Activated naive CD8-positive, alpha-beta T cell (primary cell): ENCODE data around the gene SLC2A6.

Experiments
- H3K27ac Mint-ChIP-seq: one replicate; pipeline ENCODE4 v1.8.0; 2021; ENCODE audit warnings: mixed read lengths
- H3K27me3 Mint-ChIP-seq: one replicate; pipeline ENCODE4 v1.8.0; 2021; ENCODE audit warnings: mixed read lengths
- H3K36me3 Mint-ChIP-seq: one replicate; pipeline ENCODE4 v1.8.0; 2021; ENCODE audit warnings: mixed read lengths
- H3K4me1 Mint-ChIP-seq: one replicate; pipeline ENCODE4 v1.8.0; 2021; ENCODE audit warnings: low read depth, mixed read lengths
- H3K4me3 Mint-ChIP-seq: one replicate; pipeline ENCODE4 v1.8.0; 2021; ENCODE audit warnings: mild to moderate bottlenecking, mixed read lengths
- H3K9me3 Mint-ChIP-seq: one replicate; pipeline ENCODE4 v1.8.0; 2021; ENCODE audit warnings: low read depth, mixed read lengths

Gene SLC2A6

DNA sequence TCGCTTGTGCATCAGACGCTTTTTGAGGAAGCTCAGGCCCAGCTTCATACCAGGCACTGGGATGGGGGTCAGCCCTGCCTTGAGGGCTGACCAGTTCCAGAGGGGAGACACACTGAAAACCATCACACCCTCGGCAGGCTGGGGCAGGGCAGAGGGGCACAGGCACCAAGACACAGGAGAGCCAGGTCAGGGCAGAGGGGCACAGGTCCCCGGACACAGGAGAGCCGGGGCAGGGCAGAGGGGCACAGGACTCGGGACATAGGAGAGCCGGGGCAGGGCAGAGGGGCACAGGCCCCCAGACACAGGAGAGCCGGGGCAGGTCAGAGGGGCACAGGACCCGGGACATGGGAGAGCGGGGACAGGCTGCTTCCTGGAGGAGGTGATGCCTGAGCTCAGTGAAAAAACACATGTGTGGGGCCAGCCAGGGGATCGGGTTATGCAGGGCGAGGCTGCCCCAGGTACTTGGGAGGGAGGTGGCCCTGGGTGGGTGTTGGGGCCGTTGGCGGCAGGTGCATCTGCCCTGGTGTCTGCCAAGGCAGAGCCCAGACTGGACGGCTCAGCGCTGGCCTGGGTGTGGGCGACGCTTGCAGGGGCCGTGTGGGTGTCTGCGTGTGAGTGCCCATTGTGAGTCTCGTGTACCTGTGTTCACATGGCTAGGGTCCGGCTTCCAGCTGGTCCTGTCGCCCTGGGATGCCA lies 15.1 kb upstream of the SLC2A6 start:
- no peaks in the 10 kb centered on the region for H3K9me3 Mint-ChIP-seq
- H3K4me1 Mint-ChIP-seq: no peaks in the 10 kb centered on the region
- H3K36me3 Mint-ChIP-seq: no peaks in the 10 kb centered on the region
- H3K4me3 Mint-ChIP-seq: no peak overlapping the region
- no peak overlapping the region for H3K27ac Mint-ChIP-seq
- no peaks in the 10 kb centered on the region for H3K27me3 Mint-ChIP-seq

DNA sequence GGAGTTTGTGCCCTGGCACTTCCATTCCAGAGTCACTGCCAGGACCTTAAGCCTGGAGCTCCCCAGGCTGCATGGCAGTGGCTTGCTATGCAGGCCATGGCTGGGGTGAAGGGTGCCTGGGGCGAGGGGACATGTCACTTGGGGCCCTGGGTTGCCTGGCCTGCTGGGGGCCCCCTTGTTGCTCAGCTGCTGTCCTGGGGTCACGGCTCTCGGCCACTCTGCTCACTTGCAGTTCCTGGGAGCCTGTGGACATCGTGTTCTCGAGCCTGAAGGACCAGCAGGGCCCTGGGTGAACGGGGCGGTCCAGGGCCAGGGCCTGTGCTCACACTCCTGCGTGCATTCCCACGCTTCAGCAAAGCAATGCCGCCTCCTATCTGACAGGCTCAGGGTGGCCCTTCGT lies 14.5 kb upstream of the SLC2A6 start:
- Mint-ChIP-seq H3K4me3 (no peak overlapping the region), H3K4me1 (no peaks in the 10 kb centered on the region), H3K27me3 (no peaks in the 10 kb centered on the region), H3K27ac (no peak overlapping the region), H3K9me3 (no peaks in the 10 kb centered on the region), H3K36me3 (no peaks in the 10 kb centered on the region)

DNA sequence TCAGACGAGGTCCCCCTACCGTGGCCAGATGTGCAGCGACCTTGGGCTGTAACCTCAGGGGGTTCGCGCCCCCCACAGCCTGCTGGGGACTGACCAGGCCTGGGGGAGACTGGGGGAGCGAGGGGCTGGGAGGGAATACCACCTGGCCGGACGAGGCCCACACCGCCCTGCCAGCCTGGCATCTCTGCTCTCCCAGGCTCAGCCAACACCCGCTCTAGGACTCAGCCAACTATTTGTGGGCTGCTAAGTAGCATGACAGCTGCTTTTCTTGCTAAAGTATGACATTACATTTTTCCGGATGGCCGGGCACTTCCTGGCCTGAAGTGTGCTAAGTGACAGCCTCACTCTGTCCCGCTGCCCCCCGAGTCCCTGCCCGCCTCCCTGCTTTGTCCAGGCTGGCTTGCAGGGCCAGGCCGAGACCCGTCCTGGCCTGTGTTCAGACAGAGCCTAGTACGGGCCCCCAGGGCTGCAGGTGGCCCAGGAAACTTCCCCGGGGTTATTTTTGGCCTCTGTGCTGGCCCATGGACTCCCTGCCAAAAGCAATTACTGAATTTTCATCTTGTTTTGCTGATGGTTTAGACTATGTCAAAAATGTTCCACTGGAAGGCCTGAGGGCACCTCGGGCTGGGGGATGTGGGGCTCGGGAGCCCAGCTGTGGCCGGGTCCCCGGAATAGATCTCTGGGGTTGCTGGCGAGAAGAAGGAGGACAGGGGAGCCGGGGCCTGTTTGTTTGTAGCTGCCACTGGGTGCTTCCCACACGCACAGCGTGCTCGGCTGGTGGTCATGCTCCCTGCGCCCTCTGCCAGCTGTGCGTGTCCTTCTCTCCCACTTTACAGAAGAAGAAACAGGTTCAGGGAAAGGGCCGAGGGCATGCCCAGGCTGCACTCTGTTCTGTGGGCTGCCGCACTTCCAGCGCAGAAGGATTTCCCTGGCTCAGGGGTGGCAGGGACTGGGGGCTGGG lies 13.4 kb upstream of the SLC2A6 start:
- H3K4me1 Mint-ChIP-seq: no peaks in the 10 kb centered on the region
- no peaks in the 10 kb centered on the region for H3K9me3 Mint-ChIP-seq
- H3K36me3 Mint-ChIP-seq: no peaks in the 10 kb centered on the region
- no peaks in the 10 kb centered on the region for H3K27me3 Mint-ChIP-seq
- H3K27ac Mint-ChIP-seq: no peak overlapping the region
- no peak overlapping the region for H3K4me3 Mint-ChIP-seq

DNA sequence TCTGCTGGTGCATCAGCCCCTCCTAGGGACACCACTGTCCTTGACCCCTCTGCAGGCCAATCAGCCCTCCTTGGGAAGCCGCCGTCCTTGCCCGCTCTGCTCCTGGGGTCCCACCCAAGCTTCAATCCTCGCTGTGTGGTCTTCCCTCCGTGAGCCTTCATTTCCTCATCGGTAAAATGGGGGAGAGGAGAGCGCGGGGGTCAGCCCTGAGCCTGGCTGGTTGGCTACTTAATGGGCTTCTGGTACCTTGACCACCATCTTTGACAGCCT lies 12.7 kb upstream of the SLC2A6 start:
- H3K4me1 Mint-ChIP-seq: no peaks in the 10 kb centered on the region
- no peak overlapping the region for H3K27ac Mint-ChIP-seq
- no peaks in the 10 kb centered on the region for H3K36me3 Mint-ChIP-seq
- H3K9me3 Mint-ChIP-seq: no peaks in the 10 kb centered on the region
- no peak overlapping the region for H3K4me3 Mint-ChIP-seq
- no peaks in the 10 kb centered on the region for H3K27me3 Mint-ChIP-seq

DNA sequence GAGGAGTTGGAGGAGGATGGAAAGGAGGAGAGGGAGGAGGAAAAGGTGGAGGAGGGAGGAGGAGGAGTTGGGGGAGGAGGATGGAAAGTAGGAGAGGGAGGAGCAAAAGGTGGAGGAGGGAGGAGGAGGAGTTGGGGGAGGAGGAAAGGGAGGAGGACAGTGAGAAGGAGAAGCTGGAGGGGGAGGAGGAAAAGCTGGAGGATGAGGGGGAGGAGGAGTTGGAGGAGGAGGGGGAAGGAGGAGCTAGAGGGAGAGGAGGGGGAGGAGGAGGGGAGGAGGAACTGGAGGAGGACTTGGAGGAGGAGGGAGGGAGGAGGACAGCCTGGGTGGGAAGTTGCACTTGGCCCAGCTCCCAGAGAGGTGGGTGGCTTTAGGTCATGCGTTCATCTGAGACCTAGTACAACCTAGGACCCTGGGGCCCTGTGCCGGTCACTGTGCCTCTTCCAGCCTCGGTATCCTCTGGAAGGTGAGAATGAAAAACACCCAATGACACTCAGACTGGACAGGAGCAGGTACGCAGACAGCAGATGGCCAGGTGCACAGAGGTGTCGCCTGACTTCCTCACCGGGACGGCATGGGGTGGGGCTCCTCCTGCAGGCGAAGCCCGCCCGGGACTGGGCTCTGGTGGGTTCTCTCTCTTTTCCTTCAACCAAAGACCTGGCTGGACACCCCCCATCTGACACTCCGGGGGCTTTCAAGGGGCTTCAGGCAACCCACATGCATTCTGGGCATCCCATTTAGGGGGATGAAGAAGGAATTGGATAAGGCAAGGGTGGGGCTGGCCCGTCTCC lies 12.2 kb upstream of the SLC2A6 start:
- H3K27me3 Mint-ChIP-seq: no peaks in the 10 kb centered on the region
- H3K4me1 Mint-ChIP-seq: peaks cover 4% of the 10 kb centered on the region
- H3K36me3 Mint-ChIP-seq: no peaks in the 10 kb centered on the region
- no peak overlapping the region for H3K27ac Mint-ChIP-seq
- H3K9me3 Mint-ChIP-seq: no peaks in the 10 kb centered on the region
- H3K4me3 Mint-ChIP-seq: no peak overlapping the region

DNA sequence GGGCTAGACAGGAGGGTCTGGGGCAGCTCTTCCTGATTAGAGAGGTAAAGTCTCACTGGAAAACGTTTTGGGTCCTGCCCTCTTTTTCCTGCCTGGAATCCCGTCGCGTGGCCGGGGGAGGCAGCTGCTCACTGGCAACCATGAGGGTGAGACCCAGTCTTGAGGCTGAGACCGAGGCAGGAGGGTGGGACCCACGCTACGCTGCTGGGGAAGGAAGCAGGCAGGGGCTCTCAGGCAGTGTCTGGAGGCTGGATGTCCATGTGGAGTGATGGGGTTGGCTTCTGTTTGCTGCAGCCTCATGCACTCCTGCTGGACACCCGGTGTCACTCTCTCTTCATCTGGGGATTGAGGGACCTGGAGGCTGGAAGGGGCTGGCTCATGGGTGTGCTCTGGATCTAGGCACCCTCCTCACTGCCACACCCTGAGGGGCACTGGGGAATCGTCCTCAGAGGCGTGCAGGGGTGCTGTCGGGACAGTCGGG lies 11.3 kb upstream of the SLC2A6 start:
- Mint-ChIP-seq H3K4me3 (no peak overlapping the region), H3K27ac (no peak overlapping the region), H3K4me1 (peaks cover 5% of the 10 kb centered on the region)

DNA sequence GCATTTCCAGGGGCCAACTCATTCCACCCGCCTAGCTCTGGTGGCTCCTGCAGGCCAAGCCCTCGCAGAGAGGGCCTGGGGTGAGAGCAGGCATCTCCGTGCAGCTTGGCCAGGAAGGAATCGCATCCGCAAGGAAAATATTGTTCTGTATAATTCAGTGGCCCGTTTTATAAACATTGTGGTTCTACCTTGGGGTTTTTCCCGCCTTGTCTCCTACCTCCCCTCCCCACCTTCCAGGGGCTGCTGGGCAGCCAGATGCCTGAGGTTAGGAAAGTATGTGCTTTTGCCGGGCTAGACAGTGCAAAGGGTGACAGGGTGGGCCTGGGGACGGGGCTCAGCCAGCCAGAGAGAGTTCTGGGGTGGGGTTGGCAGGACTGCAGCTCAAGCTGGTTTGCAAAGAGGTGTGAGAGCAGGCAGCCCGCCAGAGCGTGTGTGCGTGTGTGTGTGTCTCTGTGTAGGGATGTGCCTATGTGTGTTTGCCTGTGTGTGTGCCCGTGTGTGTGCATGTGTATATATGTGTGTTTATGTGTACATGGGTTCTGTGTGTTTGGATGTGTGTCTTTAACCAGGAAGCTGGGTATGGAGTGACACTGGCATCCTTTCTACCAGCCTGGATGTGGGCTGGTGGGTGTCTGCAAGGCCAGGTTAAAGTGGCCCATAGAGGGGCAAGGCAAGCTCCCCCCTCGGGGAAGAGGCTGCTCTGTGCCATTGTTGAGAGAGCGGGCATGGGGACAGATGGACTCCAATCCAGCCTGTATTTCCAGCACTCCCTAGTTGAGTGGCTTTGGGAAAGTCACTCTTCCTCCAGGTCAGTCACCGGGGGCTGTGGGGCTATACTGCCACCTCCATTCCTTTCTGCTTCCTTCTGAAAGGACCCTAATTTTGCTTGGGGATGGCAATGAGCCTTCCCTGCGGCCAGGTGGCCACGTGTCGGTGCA lies 10.6 kb upstream of the SLC2A6 start:
- no peaks in the 10 kb centered on the region for H3K36me3 Mint-ChIP-seq
- H3K27me3 Mint-ChIP-seq: no peaks in the 10 kb centered on the region
- no peaks in the 10 kb centered on the region for H3K9me3 Mint-ChIP-seq
- H3K4me3 Mint-ChIP-seq: no peak overlapping the region
- H3K4me1 Mint-ChIP-seq: peaks cover 5% of the 10 kb centered on the region
- no peak overlapping the region for H3K27ac Mint-ChIP-seq

More for the DNA sequence above, 11.3 kb upstream of the SLC2A6 start:
- H3K9me3 Mint-ChIP-seq: no peaks in the 10 kb centered on the region
- H3K36me3 Mint-ChIP-seq: no peaks in the 10 kb centered on the region
- H3K27me3 Mint-ChIP-seq: no peaks in the 10 kb centered on the region

DNA sequence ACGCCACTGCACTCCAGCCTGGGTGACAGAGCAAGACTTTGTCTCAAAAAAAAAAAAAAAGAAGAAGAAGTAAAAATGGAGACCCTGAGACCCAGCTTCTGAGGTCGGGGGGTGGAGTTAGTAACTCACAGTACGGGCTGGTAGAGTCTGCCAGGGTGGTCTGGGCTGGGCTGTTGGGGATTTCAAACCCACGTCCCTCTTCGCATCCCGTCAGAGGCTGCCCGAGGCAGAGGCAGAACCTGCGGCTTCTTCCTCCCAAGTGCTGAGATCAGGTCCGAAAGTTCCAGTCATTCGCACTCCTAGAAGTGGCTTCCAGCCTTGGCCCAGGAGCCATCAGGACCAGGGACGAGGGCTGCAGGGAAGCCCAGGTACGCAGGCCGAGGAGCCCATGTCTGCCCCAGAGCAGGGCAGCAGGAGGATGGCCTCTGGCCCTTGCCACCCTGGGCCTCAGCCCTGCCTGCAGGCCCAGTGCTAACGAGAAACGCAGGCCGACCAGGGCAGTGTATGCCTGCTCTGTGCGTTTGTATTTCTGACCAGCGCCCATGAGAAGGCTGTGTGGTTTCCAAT lies 9.9 kb upstream of the SLC2A6 start:
- H3K4me1 Mint-ChIP-seq: peaks cover 5% of the 10 kb centered on the region
- no peaks in the 10 kb centered on the region for H3K9me3 Mint-ChIP-seq
- no peaks in the 10 kb centered on the region for H3K27me3 Mint-ChIP-seq
- H3K4me3 Mint-ChIP-seq: no peak overlapping the region
- no peak overlapping the region for H3K27ac Mint-ChIP-seq
- no peaks in the 10 kb centered on the region for H3K36me3 Mint-ChIP-seq

DNA sequence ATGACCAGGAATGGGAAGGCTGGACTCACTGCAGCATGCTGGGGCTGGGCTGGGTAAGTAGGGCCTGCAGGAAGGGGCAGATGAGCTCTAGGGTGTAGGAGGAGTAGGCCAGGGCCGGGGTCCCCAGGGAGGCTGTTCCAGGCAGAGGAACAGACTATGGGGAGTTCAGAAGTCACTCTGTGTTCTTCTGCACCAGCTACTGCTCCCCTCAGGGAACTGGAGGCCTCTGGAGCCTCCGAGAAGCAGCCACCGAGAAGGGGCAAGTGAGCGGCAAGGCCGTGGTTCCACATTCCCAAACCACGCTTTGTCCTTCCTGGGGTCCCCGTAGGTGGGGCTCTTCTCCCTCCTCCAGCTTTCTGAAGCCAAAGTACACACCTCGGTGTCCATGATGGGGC lies 8.4 kb upstream of the SLC2A6 start:
- Mint-ChIP-seq H3K27ac (no peak overlapping the region), H3K9me3 (no peaks in the 10 kb centered on the region), H3K36me3 (no peaks in the 10 kb centered on the region), H3K4me1 (peaks cover 5% of the 10 kb centered on the region), H3K4me3 (no peak overlapping the region), H3K27me3 (no peaks in the 10 kb centered on the region)

DNA sequence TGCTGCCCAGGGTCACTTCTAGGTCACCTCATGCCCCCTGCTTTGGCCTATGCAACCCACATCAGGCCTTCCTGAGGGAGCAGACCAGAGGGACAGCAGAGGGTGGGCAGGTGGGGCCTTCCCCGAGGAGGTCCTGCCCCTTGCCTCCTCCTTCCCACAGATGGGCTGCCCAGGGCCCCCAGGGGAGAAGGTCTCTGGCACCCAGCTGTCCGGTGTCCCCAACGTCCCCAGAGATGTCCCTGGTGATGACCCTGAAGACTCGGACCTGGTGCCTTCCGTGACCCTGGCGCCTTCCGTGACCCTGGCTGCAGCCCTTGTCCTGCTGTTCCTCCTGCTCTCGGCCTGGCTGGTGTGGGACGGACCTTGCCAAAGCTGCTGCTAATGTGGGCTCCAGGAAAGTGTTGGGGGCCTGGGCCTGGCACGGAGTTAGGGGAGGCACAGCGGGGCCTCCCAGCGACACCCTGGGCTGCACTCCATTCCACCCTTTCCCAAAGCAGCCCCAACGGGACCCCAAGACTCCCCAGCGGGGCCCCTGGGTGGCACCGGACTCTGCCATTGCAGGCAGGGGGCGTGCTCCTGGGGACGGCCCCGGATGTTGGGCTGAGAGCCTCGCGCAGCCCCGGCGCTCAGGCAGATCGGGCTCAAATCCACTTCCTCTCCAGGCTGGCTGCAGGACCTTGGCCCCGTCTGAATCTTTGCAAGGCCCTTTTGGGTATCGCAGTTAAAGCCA lies 6.8 kb upstream of the SLC2A6 start:
- H3K36me3 Mint-ChIP-seq: no peaks in the 10 kb centered on the region

DNA sequence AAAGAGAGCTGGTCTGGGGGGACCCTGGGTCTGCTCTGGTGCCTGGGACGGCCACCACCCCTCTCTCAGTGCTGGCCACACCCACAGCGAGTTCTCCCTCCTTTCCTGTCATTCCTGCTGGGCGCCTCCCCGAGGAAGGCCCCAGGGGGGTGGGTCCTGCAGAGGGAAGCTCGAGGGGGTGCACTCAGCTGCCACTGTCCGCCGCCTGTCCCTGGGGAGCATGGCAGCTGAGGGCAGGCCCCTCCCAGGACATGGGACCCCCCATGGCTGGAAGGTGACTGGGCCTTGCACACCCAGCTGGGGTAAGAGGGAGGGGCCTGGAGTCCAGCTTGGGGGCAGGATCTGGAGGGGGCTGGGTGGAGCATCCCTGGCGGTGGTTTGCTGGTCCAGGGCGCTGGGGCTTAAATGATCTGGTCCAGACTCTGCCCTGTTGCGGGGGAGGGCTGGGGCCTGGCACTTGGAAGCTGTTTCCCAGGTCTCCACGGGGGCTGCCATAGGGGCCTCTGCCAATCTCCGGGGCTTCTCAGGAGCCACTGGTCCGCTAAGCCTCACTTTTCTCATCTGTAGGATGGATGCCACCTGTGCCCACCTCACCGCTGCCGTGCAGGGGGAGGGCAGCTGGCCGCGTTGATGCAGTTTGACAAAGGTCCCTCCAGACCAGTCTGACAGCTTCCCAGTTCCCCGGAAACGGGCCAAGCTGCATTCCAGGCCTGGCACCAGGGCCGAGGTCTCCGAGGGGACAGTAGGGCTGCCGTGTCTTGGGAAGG lies 6.0 kb upstream of the SLC2A6 start:
- peaks cover 7% of the 10 kb centered on the region for H3K4me1 Mint-ChIP-seq
- no peaks in the 10 kb centered on the region for H3K9me3 Mint-ChIP-seq
- H3K27ac Mint-ChIP-seq: no peak overlapping the region
- H3K36me3 Mint-ChIP-seq: no peaks in the 10 kb centered on the region
- H3K4me3 Mint-ChIP-seq: no peak overlapping the region
- no peaks in the 10 kb centered on the region for H3K27me3 Mint-ChIP-seq

More for the DNA sequence above, 6.8 kb upstream of the SLC2A6 start:
- Mint-ChIP-seq H3K9me3 (no peaks in the 10 kb centered on the region), H3K27me3 (no peaks in the 10 kb centered on the region), H3K4me1 (peaks cover 5% of the 10 kb centered on the region), H3K27ac (no peak overlapping the region), H3K4me3 (peak overlapping the region; percentile 27)

DNA sequence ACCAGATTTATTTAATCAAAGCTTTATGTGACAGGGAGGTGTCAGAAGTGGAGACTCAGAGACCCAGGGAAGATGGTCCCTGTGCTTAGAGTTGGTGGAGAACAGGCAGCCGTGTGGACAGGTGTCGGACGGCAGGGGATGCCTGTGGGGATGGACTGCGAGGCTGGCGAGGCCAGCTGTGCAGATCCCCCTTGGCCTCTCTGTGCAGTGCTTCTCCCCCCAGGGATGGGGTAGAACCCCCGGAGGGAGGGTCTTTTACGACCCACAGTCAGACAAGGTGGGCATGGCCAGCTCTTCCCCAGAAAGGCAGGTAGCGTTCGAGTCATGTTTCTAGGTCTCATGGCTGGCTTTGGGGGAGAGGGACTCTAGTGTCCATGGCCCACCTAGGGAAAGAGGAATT lies 4.7 kb upstream of the SLC2A6 start:
- Mint-ChIP-seq H3K4me1 (peaks cover 12% of the 10 kb centered on the region), H3K4me3 (no peak overlapping the region), H3K36me3 (no peaks in the 10 kb centered on the region), H3K27ac (no peak overlapping the region), H3K27me3 (no peaks in the 10 kb centered on the region), H3K9me3 (no peaks in the 10 kb centered on the region)
